H1 (cell line): ENCODE results near the gene ZNF394. TPM values are rescaled to one million over a fixed set of nuclear protein-coding genes. Genes with fewer than 3 reads are reported as not detected.

Experiments
- CTCF ChIA-PET: fragments of 300-600 bp; sonication (Branson Sonifier 250); formaldehyde crosslinking; loops from one replicate; lab custom pipeline; 2021; ENCODE audit not compliant: partially characterized antibody; lab: Charles Lee
- POLR2A ChIA-PET: fragments of 300-600 bp; sonication (Branson Sonifier 250); formaldehyde crosslinking; loops from one replicate; lab custom pipeline; 2021; ENCODE audit warnings: inconsistent platforms; ENCODE audit not compliant: partially characterized antibody; lab: Charles Lee
- DNase-seq, 2 experiments: peaks; one replicate each; pipeline versions ENCODE4 v3.0.0 to v3.0.0-alpha.2; 2010 to 2022; ENCODE audit warnings: low spot score in 2 of 2, low read depth in 1 of 2, mixed read lengths in 1 of 2
- FAIRE-seq: peaks from 2 replicates; lab custom pipeline; 2011; peaks lifted over from hg19 to GRCh38; lab: Jason Lieb, UNC
- H2AFZ ChIP-seq: 2 replicates; pipeline ENCODE4 v1.8.1; 2012; ENCODE audit warnings: low read length, inconsistent platforms
- H2AK5ac ChIP-seq: 2 replicates; pipeline ENCODE4 v1.6.1; 2013; ENCODE audit warnings: low read depth, low read length
- H2BK120ac ChIP-seq: replicated peaks from 2 replicates; pipeline ENCODE3; 2013; ENCODE audit warnings: low read depth, low read length, inconsistent platforms
- H2BK12ac ChIP-seq: 2 replicates; pipeline ENCODE4 v1.6.1; 2013; ENCODE audit warnings: low read depth, low read length
- H2BK15ac ChIP-seq: 2 replicates; pipeline ENCODE4 v1.6.1; 2013; ENCODE audit warnings: low read length
- H2BK20ac ChIP-seq: 2 replicates; pipeline ENCODE4 v1.6.1; 2013; ENCODE audit warnings: low read length
- H2BK5ac ChIP-seq: 2 replicates; pipeline ENCODE4 v1.6.1; 2013; ENCODE audit warnings: low read depth, low read length
- H3K14ac ChIP-seq: 2 replicates; pipeline ENCODE4 v1.6.1; 2013; ENCODE audit warnings: inconsistent platforms; ENCODE audit not compliant: insufficient read length
- H3K18ac ChIP-seq: 2 replicates; pipeline ENCODE4 v1.6.1; 2013; ENCODE audit warnings: low read length; ENCODE audit errors: extremely low read depth
- H3K23ac ChIP-seq: 2 replicates; pipeline ENCODE4 v1.6.1; 2013; ENCODE audit warnings: inconsistent platforms; ENCODE audit not compliant: insufficient read length
- H3K23me2 ChIP-seq: 2 replicates; pipeline ENCODE4 v1.6.1; 2013; ENCODE audit warnings: low read depth, low read length
- H3K27ac ChIP-seq: 2 replicates; pipeline ENCODE4 v1.6.1; 2011; ENCODE audit warnings: low read depth, low read length, inconsistent platforms
- H3K27me3 ChIP-seq, 4 experiments: replicated peaks in 1 of 4; 1 replicate in 1 of 4; 2 replicates in 3 of 4; pipeline versions ENCODE4 v1.6.1 to v1.8.1; 2011 to 2013; ENCODE audit warnings: low read length in 3 of 4, mild to moderate bottlenecking in 3 of 4, inconsistent platforms in 2 of 4, mixed read lengths in 2 of 4, moderate library complexity in 1 of 4; ENCODE audit not compliant: control insufficient read depth in 3 of 4, insufficient read depth in 3 of 4; ENCODE audit errors: extremely low read depth in 1 of 4
- H3K36me3 ChIP-seq, 4 experiments: 2 replicates each; pipeline versions ENCODE4 v1.6.1 to v1.8.1; 2011 to 2013; ENCODE audit warnings: mild to moderate bottlenecking in 4 of 4, low read length in 3 of 4, moderate library complexity in 2 of 4, control low read depth in 1 of 4, inconsistent platforms in 1 of 4; ENCODE audit not compliant: insufficient read depth in 4 of 4, control insufficient read depth in 2 of 4
- H3K4ac ChIP-seq: replicated peaks from 2 replicates; pipeline ENCODE3; 2013; ENCODE audit warnings: low read length, low read depth, mixed read lengths, inconsistent platforms; ENCODE audit not compliant: insufficient read length
- H3K4me1 ChIP-seq, 4 experiments: replicated peaks in 1 of 4; 1 replicate in 1 of 4; 2 replicates in 3 of 4; pipeline versions ENCODE4 v1.6.1 to v1.8.1; 2011 to 2013; ENCODE audit warnings: low read length in 3 of 4, inconsistent platforms in 2 of 4, mixed read lengths in 1 of 4; ENCODE audit not compliant: insufficient read depth in 4 of 4, control insufficient read depth in 3 of 4
- H3K4me2 ChIP-seq, 2 experiments: 2 replicates each; pipeline versions ENCODE4 v1.6.1 to v1.8.1; 2011 to 2013; ENCODE audit warnings: low read depth in 2 of 2, low read length in 2 of 2, control low read depth in 1 of 2, inconsistent platforms in 1 of 2, mild to moderate bottlenecking in 1 of 2; ENCODE audit not compliant: insufficient read depth in 1 of 2
- H3K4me3 ChIP-seq, 4 experiments: fragments of 200-600, 300-600 bp in 1 of 4; sonication (generic), shearing (Covaris generic), sonication (Bioruptor Twin) in 1 of 4; 2 replicates each; pipeline versions ENCODE4 v1.5.1 to v1.8.1; 2011 to 2016; ENCODE audit warnings: low read length in 4 of 4, low read depth in 3 of 4, control low read depth in 2 of 4, inconsistent platforms in 2 of 4, mild to moderate bottlenecking in 2 of 4, mixed read lengths in 1 of 4, moderate library complexity in 1 of 4; ENCODE audit not compliant: insufficient read depth in 2 of 4; ENCODE audit errors: extremely low read depth in 1 of 4
- H3K56ac ChIP-seq: replicated peaks from 2 replicates; pipeline ENCODE3; 2013; ENCODE audit warnings: low read depth, mild to moderate bottlenecking, mixed read lengths, low read length, inconsistent platforms; ENCODE audit not compliant: insufficient read length
- H3K79me1 ChIP-seq: 2 replicates; pipeline ENCODE4 v1.6.1; 2013; ENCODE audit warnings: low read depth, low read length, control low read depth
- H3K79me2 ChIP-seq, 2 experiments: 2 replicates each; pipeline versions ENCODE4 v1.6.1 to v1.8.1; 2012 to 2013; ENCODE audit warnings: low read length in 2 of 2, mild to moderate bottlenecking in 2 of 2, inconsistent platforms in 1 of 2; ENCODE audit not compliant: insufficient read depth in 2 of 2, control insufficient read depth in 1 of 2
- H3K9ac ChIP-seq, 4 experiments: replicated peaks in 1 of 4; 1 replicate in 1 of 4; 2 replicates in 3 of 4; pipeline versions ENCODE4 v1.6.1 to v1.8.1; 2011 to 2013; ENCODE audit warnings: low read depth in 3 of 4, low read length in 3 of 4, control low read depth in 2 of 4, mild to moderate bottlenecking in 2 of 4, moderate library complexity in 2 of 4, inconsistent platforms in 1 of 4; ENCODE audit errors: extremely low read depth in 1 of 4
- H3K9me3 ChIP-seq, 2 experiments: 2 replicates each; pipeline versions ENCODE4 v1.6.1 to v1.8.1; 2012 to 2013; ENCODE audit warnings: mild to moderate bottlenecking in 2 of 2, moderate library complexity in 2 of 2, control low read depth in 1 of 2, inconsistent platforms in 1 of 2, low read depth in 1 of 2, low read length in 1 of 2, mixed read lengths in 1 of 2; ENCODE audit not compliant: insufficient read depth in 2 of 2
- H4K20me1 ChIP-seq, 2 experiments: replicated peaks in 1 of 2; 2 replicates each; pipeline versions ENCODE3 to v1.8.1; 2011 to 2013; ENCODE audit warnings: inconsistent platforms in 2 of 2, low read length in 2 of 2, mild to moderate bottlenecking in 1 of 2; ENCODE audit not compliant: insufficient read depth in 2 of 2, control insufficient read depth in 1 of 2
- H4K5ac ChIP-seq: 2 replicates; pipeline ENCODE4 v1.6.1; 2013; ENCODE audit warnings: low read length, low read depth, mixed read lengths, inconsistent platforms; ENCODE audit not compliant: insufficient read length
- H4K8ac ChIP-seq: 2 replicates; pipeline ENCODE4 v1.8.0; 2013; ENCODE audit warnings: mild to moderate bottlenecking, moderate library complexity, low read length, inconsistent platforms; ENCODE audit not compliant: insufficient read depth; ENCODE audit errors: extremely low read depth
- H4K91ac ChIP-seq: replicated peaks from 2 replicates; pipeline ENCODE3; 2013; ENCODE audit warnings: low read length, mixed read lengths, inconsistent platforms; ENCODE audit not compliant: insufficient read length
- BACH1 ChIP-seq: IDR thresholded peaks from 2 replicates; pipeline ENCODE4 v1.6.1; 2012; ENCODE audit warnings: low read length, improper control_type of control experiment
- CHD2 ChIP-seq: IDR thresholded peaks from 2 replicates; pipeline ENCODE4 v1.6.1; 2012; ENCODE audit warnings: low read length, improper control_type of control experiment
- EGR1 ChIP-seq: IDR thresholded peaks from 2 replicates; pipeline ENCODE4 v1.6.1; 2011; ENCODE audit warnings: low read depth, low read length, borderline replicate concordance
- EP300 ChIP-seq, 2 experiments: IDR thresholded peaks; 1 replicate in 1 of 2; 2 replicates in 1 of 2; pipeline ENCODE4 v1.6.1; 2011 to 2012; ENCODE audit warnings: low read depth in 2 of 2, low read length in 2 of 2, mild to moderate bottlenecking in 2 of 2, borderline replicate concordance in 1 of 2, inconsistent platforms in 1 of 2, moderate library complexity in 1 of 2
- EZH2 ChIP-seq: fragments of 200-600 bp; sonication (generic); IDR thresholded peaks from 2 replicates; pipeline ENCODE4 v1.7.1; 2012; ENCODE audit warnings: low read depth, mild to moderate bottlenecking, moderate library complexity, low read length, inconsistent platforms; ENCODE audit not compliant: severe bottlenecking
- JUN ChIP-seq: IDR thresholded peaks from 2 replicates; pipeline ENCODE4 v1.6.1; 2011; ENCODE audit warnings: low read depth, mild to moderate bottlenecking, improper control_type of control experiment, low read length
- KDM4A ChIP-seq: IDR thresholded peaks from one replicate; pipeline ENCODE4 v1.7.1; 2012; ENCODE audit warnings: low read depth, mild to moderate bottlenecking, moderate library complexity, low read length, inconsistent platforms; ENCODE audit not compliant: severe bottlenecking
- KDM5A ChIP-seq: fragments of 200-600 bp; IDR thresholded peaks from 2 replicates; pipeline ENCODE4 v1.7.1; 2012; ENCODE audit warnings: mild to moderate bottlenecking, low read length, inconsistent platforms, mixed read lengths
- SIRT6 ChIP-seq: IDR thresholded peaks from one replicate; pipeline ENCODE4 v1.7.1; 2012; ENCODE audit warnings: low read length, inconsistent platforms
- SP1 ChIP-seq: IDR thresholded peaks from 2 replicates; pipeline ENCODE4 v1.6.1; 2011; ENCODE audit warnings: low read depth, low read length
- TCF12 ChIP-seq: IDR thresholded peaks from 2 replicates; pipeline ENCODE4 v1.6.1; 2011; ENCODE audit warnings: low read depth, mild to moderate bottlenecking, low read length
- WGBS, 2 experiments: shearing (Covaris generic) in 1 of 2; methylation state at CpG; one replicate each; pipeline versions ENCODE4 v1.1.6 to v1.1.7; 2013 to 2015; ENCODE audit warnings: low lambda C conversion rate in 2 of 2, mixed read lengths in 2 of 2, inconsistent platforms in 1 of 2, low coverage in 1 of 2, missing lambda C conversion rate in 1 of 2; ENCODE audit not compliant: insufficient replicate concordance in 2 of 2, insufficient coverage in 1 of 2, insufficient read length in 1 of 2; ENCODE audit errors: extremely low coverage in 1 of 2, missing lambda C conversion rate in 1 of 2; 5-methylcytosine and 5-hydroxymethylcytosine counted together
- polyA plus RNA-seq, 7 experiments: library from polyadenylated mRNA; depleted of rRNA in 3 of 7; stranded (reverse) in 5 of 7; unstranded in 2 of 7; fragments of >200 nt in 5 of 7; fragments of 200-250 nt in 2 of 7; gene quantifications; 1 replicate in 5 of 7; 2 replicates in 1 of 7; 4 replicates in 1 of 7; pipeline versions ENCODE4 v1.2.1 to v1.2.3, GENCODE V29; 2011 to 2013; ENCODE audit warnings: missing spikeins in 2 of 7, mixed read lengths in 2 of 7
- total RNA-seq: library from RNA; stranded (reverse); fragmentation: NEBNext Ultra II Directional; extraction: Animal tissue kit (Norgen Biotek cat#: 25700); gene quantifications from 2 replicates; pipeline ENCODE4 v1.2.1, GENCODE V29; 2021
- TF ChIP-seq, protein P1 (sequence below): IDR thresholded peaks from 2 replicates; pipeline ENCODE4 v1.6.1; 2011; ENCODE audit warnings: low read depth, mild to moderate bottlenecking, low read length; ENCODE audit not compliant: insufficient read depth

Gene ZNF394
- total and polyA plus RNA-seq, 2 of the 8 experiments (the other 6 are each of a cell fraction or from before 2014, with no cell fraction given): 6.6 to 19.3 TPM

DNA sequence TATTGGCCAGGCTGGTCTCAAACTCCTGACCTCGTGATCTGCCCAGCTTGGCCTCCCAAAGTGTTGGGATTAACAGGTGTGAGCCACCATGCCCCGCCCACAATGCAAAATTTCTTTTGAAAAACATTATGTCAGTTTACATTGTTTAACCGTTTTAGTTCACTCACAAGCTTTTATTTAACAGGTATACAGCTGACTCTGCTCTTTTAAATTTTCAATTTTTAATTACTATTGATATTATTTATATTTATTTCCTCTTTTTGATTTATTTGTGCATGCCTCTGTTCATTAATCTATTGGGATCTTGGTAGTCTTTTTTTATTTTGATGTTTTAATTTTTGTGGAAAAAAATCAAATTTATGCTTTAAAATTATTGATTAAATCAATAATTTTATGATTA lies 21.3 kb upstream of the ZNF394 start:
- H3K79me1 ChIP-seq: no peaks in the 10 kb centered on the region; the same call in 1 of the 2 replicates
- no peak overlapping the region for H3K4ac ChIP-seq
- no peaks in the 10 kb centered on the region for H3K23me2 ChIP-seq
- H3K79me2 ChIP-seq: no peaks in the 10 kb centered on the region
- whole genome bisulfite sequencing, 2 experiments: 94% methylated on average over 3 of the region's 3 CpGs; no CpG with 5 or more reads in 1 of the 2 experiments
- no peak overlapping the region for H3K4me2 ChIP-seq
- FAIRE-seq (no peak), DNase-seq (no peak)
- no peak overlapping the region for H3K14ac ChIP-seq
- H3K18ac ChIP-seq: no peak overlapping the region
- no peak overlapping the region for H2BK120ac ChIP-seq
- ChIA-PET CTCF (interaction anchor here (1.3 kb wide), 1 partner anchor 10 kb away, joined by 4 read pairs; no protein-coding TSS in a partner anchor), POLR2A (interaction anchor here (1.2 kb wide), 1 partner anchor 17 kb away, joined by 4 read pairs; the partner anchor contains the start of gene ZKSCAN5)
- no peak overlapping the region for H3K27ac ChIP-seq
- H3K4me3 ChIP-seq: no peak overlapping the region
- no peaks in the 10 kb centered on the region for H3K27me3 ChIP-seq
- no peak overlapping the region for H2AK5ac ChIP-seq
- no peak overlapping the region for H2BK20ac ChIP-seq
- H2BK15ac ChIP-seq: no peak overlapping the region
- no peak overlapping the region for H3K9ac ChIP-seq
- no peak overlapping the region for H4K5ac ChIP-seq
- no peaks in the 10 kb centered on the region for H3K4me1 ChIP-seq
- H3K23ac ChIP-seq: no peak overlapping the region
- no peak overlapping the region for H3K56ac ChIP-seq
- H2BK5ac ChIP-seq: no peak overlapping the region
- peaks cover 0 to 1% of the 10 kb centered on the region in 2 experiments for H4K20me1 ChIP-seq
- H4K8ac ChIP-seq: no peak overlapping the region
- no peak overlapping the region for H4K91ac ChIP-seq
- H2AFZ ChIP-seq: no peak overlapping the region
- no peaks in the 10 kb centered on the region for H3K9me3 ChIP-seq
- no peak overlapping the region for H2BK12ac ChIP-seq
- H3K36me3 ChIP-seq: peaks cover 12 to 17% (median 14%) of the 10 kb centered on the region in 4 experiments; a peak in 7 of 8 replicates
- TF ChIP-seq KDM5A (no peak), JUN (no peak), EP300 (IDR thresholded peaks at IDR 0.05; ENCODE audit: borderline replicate concordance in 1 of 2, low read depth in 2 of 2, low read length in 2 of 2) (no peak), EGR1 (no peak), TCF12 (no peak), KDM4A (no peak), SIRT6 (no peak), SP1 (no peak), BACH1 (no peak), EZH2 (no peak), CHD2 (no peak)
- TF ChIP-seq, protein P1, sequence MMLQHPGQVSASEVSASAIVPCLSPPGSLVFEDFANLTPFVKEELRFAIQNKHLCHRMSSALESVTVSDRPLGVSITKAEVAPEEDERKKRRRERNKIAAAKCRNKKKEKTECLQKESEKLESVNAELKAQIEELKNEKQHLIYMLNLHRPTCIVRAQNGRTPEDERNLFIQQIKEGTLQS: no peak
